Measurements from ENCODE around the gene FN3K. TPM values are rescaled to one million over a fixed set of nuclear protein-coding genes. Genes with fewer than 3 reads are reported as not detected.
"Not testable (repeated sequence)": the region's sequence is repeated elsewhere in the genome, so short reads cannot be mapped to it uniquely, and the experiment has no call there.

The FN3K gene
- total and polyA plus RNA-seq, 3 donors from 2014 or later = 12.4 to 31.7 (median 29.7) TPM

DNA sequence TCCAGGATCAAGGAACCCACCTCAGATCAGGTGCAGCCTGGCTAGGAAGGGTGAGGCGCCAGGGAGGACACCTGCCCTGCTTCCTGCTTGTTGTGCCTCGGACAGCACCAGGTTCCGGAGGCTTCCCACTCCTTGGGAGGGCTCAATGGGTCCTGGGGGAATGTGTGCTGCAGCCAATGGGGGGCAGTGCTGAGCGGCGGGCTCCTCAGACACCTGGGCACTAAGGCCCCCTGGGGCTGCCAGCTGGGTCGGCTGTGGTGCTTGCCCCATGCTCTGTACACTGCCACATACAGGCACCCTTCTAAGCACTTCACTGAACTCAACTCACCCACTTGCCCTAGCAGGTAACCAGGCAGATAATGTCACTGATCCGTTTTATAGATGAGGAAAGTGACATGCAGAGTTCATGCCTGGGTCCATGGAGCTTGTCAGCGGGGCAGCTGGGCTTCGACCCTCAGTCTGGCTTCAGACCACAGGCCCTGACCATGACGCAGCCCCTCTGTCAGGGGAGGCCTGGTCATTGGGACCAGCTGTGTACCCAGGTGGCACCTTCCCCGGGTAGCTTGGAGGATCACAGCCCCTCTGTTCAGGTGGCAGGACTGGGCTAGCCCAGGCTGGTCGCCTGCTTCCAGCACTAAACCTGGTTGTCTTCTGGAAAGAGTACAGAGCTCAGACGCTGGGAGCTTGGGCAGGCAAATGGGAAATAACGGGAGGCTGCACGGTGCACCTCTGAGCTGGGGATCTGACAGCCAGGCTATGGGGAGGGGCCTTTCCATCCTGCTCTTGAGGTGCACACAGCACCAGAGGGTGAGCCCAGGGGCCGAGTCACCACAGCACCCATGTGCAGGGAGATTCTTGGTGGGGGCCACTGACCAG lies 8.2 kb downstream of the FN3K start:
- Histone ChIP-seq H3K9me3 (no peaks in the 10 kb centered on the region), H3K36me3 (ENCODE audit: low read depth, missing control alignments) (no peaks in the 10 kb centered on the region), H3K27ac (no peak overlapping the region), H3K27me3 (no peaks in the 10 kb centered on the region), H3K4me1 (no peaks in the 10 kb centered on the region), H3K4me3 (no peak overlapping the region)
- 82 to 94% methylated on average over 10 to 16 of the region's 16 CpGs for WGBS, 2 donors
- TF ChIP-seq, protein P1, sequence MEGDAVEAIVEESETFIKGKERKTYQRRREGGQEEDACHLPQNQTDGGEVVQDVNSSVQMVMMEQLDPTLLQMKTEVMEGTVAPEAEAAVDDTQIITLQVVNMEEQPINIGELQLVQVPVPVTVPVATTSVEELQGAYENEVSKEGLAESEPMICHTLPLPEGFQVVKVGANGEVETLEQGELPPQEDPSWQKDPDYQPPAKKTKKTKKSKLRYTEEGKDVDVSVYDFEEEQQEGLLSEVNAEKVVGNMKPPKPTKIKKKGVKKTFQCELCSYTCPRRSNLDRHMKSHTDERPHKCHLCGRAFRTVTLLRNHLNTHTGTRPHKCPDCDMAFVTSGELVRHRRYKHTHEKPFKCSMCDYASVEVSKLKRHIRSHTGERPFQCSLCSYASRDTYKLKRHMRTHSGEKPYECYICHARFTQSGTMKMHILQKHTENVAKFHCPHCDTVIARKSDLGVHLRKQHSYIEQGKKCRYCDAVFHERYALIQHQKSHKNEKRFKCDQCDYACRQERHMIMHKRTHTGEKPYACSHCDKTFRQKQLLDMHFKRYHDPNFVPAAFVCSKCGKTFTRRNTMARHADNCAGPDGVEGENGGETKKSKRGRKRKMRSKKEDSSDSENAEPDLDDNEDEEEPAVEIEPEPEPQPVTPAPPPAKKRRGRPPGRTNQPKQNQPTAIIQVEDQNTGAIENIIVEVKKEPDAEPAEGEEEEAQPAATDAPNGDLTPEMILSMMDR (IDR thresholded peaks at IDR 0.05) = no peak
- no peak for TF ChIP-seq POLR2A (IDR thresholded peaks at IDR 0.05)
- DNase-seq = no peak
- intact Hi-C loops (cut with DNase I; ENCODE audit: low total_unique reads) = no loop called here

DNA sequence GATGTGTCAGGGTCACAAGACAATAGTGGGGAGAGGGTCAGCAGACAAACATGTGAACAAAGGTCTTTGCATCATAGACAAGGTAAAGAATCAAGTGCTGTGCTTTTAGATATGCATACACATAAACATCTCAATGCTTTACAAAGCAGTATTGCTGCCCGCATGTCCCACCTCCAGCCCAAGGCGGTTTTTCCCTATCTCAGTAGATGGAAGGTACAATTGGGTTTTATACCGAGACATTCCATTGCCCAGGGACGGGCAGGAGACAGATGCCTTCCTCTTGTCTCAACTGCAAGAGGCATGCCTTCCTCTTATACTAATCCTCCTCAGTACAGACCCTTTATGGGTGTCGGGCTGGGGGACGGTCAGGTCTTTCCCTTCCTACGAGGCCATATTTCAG lies 9.3 kb downstream of the FN3K start:
- DNase-seq; H3K4me1 ChIP-seq; H3K36me3 ChIP-seq (ENCODE audit: low read depth, missing control alignments); H3K9me3 ChIP-seq; H3K27me3 ChIP-seq; H3K4me3 ChIP-seq; intact Hi-C loops (cut with DNase I; ENCODE audit: low total_unique reads); H3K27ac ChIP-seq: not testable (repeated sequence)
- 70 to 74% methylated on average over 7 of the region's 7 CpGs for WGBS, 2 donors

DNA sequence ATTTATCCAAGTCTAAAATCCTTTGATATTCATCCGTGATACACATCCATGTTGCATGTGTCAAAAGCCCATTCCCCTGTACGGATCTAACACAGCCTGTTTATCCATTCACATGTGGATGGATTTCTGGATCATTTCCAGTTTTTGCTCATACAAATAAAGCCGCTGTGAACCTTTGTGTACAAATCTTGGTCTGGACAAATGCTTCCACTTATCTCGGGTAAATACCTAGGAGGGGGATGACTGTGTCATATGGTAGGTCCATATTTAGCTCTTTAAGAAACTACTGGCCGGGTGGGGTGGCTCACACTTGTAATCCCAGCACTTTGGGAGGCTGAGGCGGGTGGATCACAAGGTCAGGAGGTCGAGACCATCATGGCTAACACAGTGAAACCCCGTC lies 10.1 kb downstream of the FN3K start:
- Histone ChIP-seq H3K9me3 (no peaks in the 10 kb centered on the region), H3K27me3 (no peaks in the 10 kb centered on the region), H3K27ac (no peak overlapping the region), H3K4me3 (no peak overlapping the region), H3K4me1 (no peaks in the 10 kb centered on the region), H3K36me3 (ENCODE audit: low read depth, missing control alignments) (no peaks in the 10 kb centered on the region)
- 83% methylated on average over 8 of the region's 8 CpGs for WGBS, 2 donors
- no peak for DNase-seq
- intact Hi-C loops (cut with DNase I; ENCODE audit: low total_unique reads) = no loop called here
- TF ChIP-seq, protein P1 (IDR thresholded peaks at IDR 0.05) = no peak
- TF ChIP-seq POLR2A (IDR thresholded peaks at IDR 0.05) = no peak

DNA sequence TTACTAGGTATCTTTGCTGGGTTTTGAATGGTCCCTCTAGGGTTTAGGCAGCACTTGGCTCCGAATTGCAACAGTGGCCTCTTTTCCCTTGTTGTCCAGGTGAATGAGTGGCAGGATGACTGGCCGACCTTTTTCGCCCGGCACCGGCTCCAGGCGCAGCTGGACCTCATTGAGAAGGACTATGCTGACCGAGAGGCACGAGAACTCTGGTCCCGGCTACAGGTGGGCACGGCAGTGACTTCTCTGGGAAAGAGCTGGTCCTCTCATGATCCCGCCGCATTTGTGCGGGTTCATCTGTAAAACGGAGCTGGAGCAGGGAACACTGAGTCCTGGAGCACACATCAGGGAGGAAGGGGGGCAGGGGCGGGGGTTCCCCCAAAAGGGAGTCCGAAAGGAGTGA lies 13.3 kb downstream of the FN3K start:
- 96 to 97% methylated on average over 11 to 16 of the region's 16 CpGs for WGBS, 2 donors
- intact Hi-C loops (cut with DNase I; ENCODE audit: low total_unique reads) = no loop called here

DNA sequence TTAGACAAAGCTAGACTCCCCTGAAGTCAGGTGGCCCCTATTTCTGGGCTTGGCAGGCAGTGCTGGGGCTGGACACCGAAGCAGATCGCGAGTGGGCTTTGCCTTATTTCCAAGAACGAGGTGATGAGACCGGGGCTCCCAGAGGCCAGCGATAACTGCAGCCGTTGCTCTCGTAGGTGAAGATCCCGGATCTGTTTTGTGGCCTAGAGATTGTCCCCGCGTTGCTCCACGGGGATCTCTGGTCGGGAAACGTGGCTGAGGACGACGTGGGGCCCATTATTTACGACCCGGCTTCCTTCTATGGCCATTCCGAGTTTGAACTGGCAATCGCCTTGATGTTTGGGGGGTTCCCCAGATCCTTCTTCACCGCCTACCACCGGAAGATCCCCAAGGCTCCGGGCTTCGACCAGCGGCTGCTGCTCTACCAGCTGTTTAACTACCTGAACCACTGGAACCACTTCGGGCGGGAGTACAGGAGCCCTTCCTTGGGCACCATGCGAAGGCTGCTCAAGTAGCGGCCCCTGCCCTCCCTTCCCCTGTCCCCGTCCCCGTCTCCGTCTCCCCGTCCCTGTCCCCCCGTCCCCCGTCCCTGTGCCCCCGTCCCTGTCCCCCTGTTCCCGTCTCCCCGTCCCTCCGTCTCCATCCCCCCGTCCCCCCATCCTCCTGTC lies 15.0 kb downstream of the FN3K start:
- peaks cover 15% of the 10 kb centered on the region for H3K4me1 ChIP-seq
- no peaks in the 10 kb centered on the region for H3K36me3 ChIP-seq (ENCODE audit: low read depth, missing control alignments)
- intact Hi-C loops (cut with DNase I; ENCODE audit: low total_unique reads) = no loop called here
- H3K27me3 ChIP-seq = no peaks in the 10 kb centered on the region
- H3K27ac ChIP-seq = no peak overlapping the region
- no peak overlapping the region for H3K4me3 ChIP-seq
- no peaks in the 10 kb centered on the region for H3K9me3 ChIP-seq
- whole genome bisulfite sequencing, 2 donors = 67 to 72% methylated on average over 22 to 40 of the region's 40 CpGs
- no peak for TF ChIP-seq POLR2A (IDR thresholded peaks at IDR 0.05)
- TF ChIP-seq, protein P1 (IDR thresholded peaks at IDR 0.05) = no peak
- DNase-seq = peak; percentile 23

More for the DNA sequence above, 13.3 kb downstream of the FN3K start:
- no peak for DNase-seq
- TF ChIP-seq, protein P1 (IDR thresholded peaks at IDR 0.05) = no peak
- no peak for TF ChIP-seq POLR2A (IDR thresholded peaks at IDR 0.05)
- H3K4me3 ChIP-seq = no peak overlapping the region
- no peak overlapping the region for H3K27ac ChIP-seq
- no peaks in the 10 kb centered on the region for H3K9me3 ChIP-seq
- H3K27me3 ChIP-seq = no peaks in the 10 kb centered on the region
- peaks cover 6% of the 10 kb centered on the region for H3K4me1 ChIP-seq
- H3K36me3 ChIP-seq (ENCODE audit: low read depth, missing control alignments) = no peaks in the 10 kb centered on the region

Data from testis (tissue), 3 donors.